Adrenal gland (tissue), 5 donors: ENCODE measurements around the gene SPATA3.

Experiments
- CTCF ChIP-seq, 6 experiments: fragments of 450-650 bp in 4 of 6; fragments of 200-600 bp in 2 of 6; sonication (generic) in 1 of 6; IDR thresholded peaks; 1 replicate in 5 of 6; 2 replicates in 1 of 6; pipeline versions ENCODE4 v1.5.1 to v1.8.0; 2016 to 2021; ENCODE audit warnings: antibody characterized with exemption in 6 of 6, mild to moderate bottlenecking in 2 of 6, moderate library complexity in 1 of 6
- POLR2A ChIP-seq, 2 donors: fragments of 450-650 bp; IDR thresholded peaks; one replicate each; pipeline ENCODE4 v1.6.1; 2017; ENCODE audit warnings: antibody characterized with exemption in 2 of 2, mild to moderate bottlenecking in 2 of 2, moderate library complexity in 1 of 2
- donor health status: DM: no; HTN: no; CAD: no.

GRCh38 chr2:231037731-231038482 lies 42.0 kb downstream of the SPATA3 start:
- no peak for TF ChIP-seq CTCF (IDR thresholded peaks at IDR 0.05)
- no peak for TF ChIP-seq POLR2A (IDR thresholded peaks at IDR 0.05)
